H9 (cell line): ENCODE results near the gene ADAT2. TPM values are rescaled to one million over a fixed set of nuclear protein-coding genes. Genes with fewer than 3 reads are reported as not detected.

Source experiments
- DNase-seq: peaks from one replicate; pipeline ENCODE4 v3.0.0-alpha.2; 2017
- H2AFZ ChIP-seq: one replicate; pipeline ENCODE4 v1.6.1; 2013; ENCODE audit warnings: mild to moderate bottlenecking, low read length, control low read depth, moderate library complexity
- H2AK5ac ChIP-seq: 2 replicates; pipeline ENCODE4 v1.6.1; 2013; ENCODE audit warnings: low read length, control low read depth, mixed read lengths; ENCODE audit not compliant: insufficient read length
- H2BK120ac ChIP-seq: one replicate; pipeline ENCODE4 v1.6.1; 2013; ENCODE audit warnings: low read depth, mild to moderate bottlenecking, low read length, control low read depth, inconsistent platforms; ENCODE audit not compliant: poor library complexity, severe bottlenecking
- H2BK12ac ChIP-seq: 2 replicates; pipeline ENCODE4 v1.6.1; 2013; ENCODE audit warnings: low read length, control low read depth, mixed read lengths, low read depth; ENCODE audit not compliant: insufficient read length
- H2BK15ac ChIP-seq: 2 replicates; pipeline ENCODE4 v1.6.1; 2013; ENCODE audit warnings: low read depth, low read length, control low read depth
- H2BK20ac ChIP-seq: one replicate; pipeline ENCODE4 v1.6.1; 2013; ENCODE audit warnings: low read depth, mild to moderate bottlenecking, low read length, control low read depth, inconsistent platforms; ENCODE audit not compliant: poor library complexity, severe bottlenecking
- H2BK5ac ChIP-seq: 2 replicates; pipeline ENCODE4 v1.6.1; 2013; ENCODE audit warnings: low read length, control low read depth, mixed read lengths; ENCODE audit not compliant: insufficient read length
- H3K14ac ChIP-seq: 2 replicates; pipeline ENCODE4 v1.6.1; 2013; ENCODE audit warnings: low read length, control low read depth; ENCODE audit not compliant: insufficient read depth
- H3K18ac ChIP-seq: 2 replicates; pipeline ENCODE4 v1.6.1; 2013; ENCODE audit warnings: low read depth, mild to moderate bottlenecking, mixed read lengths, low read length, control low read depth; ENCODE audit not compliant: insufficient read length
- H3K23ac ChIP-seq: 2 replicates; pipeline ENCODE4 v1.6.1; 2013; ENCODE audit warnings: low read length, control low read depth, mixed read lengths, low read depth; ENCODE audit not compliant: insufficient read length
- H3K23me2 ChIP-seq: 2 replicates; pipeline ENCODE4 v1.6.1; 2013; ENCODE audit warnings: low read depth, mild to moderate bottlenecking, mixed read lengths, low read length, control low read depth; ENCODE audit not compliant: insufficient read length, poor library complexity, severe bottlenecking
- H3K27ac ChIP-seq: 2 replicates; pipeline ENCODE4 v1.5.1; 2013; ENCODE audit warnings: low read length, control low read depth, mixed read lengths, low read depth; ENCODE audit not compliant: insufficient read length
- H3K27me3 ChIP-seq: 2 replicates; pipeline ENCODE4 v1.6.1; 2013; ENCODE audit warnings: low read length, control low read depth, inconsistent platforms; ENCODE audit not compliant: insufficient read depth
- H3K4ac ChIP-seq: 2 replicates; pipeline ENCODE4 v1.6.1; 2013; ENCODE audit warnings: low read depth, mild to moderate bottlenecking, control low read depth, inconsistent platforms, low read length, moderate library complexity
- H3K4me1 ChIP-seq: 2 replicates; pipeline ENCODE4 v1.6.1; 2013; ENCODE audit warnings: low read length, control low read depth, inconsistent platforms; ENCODE audit not compliant: insufficient read depth
- H3K4me2 ChIP-seq: 2 replicates; pipeline ENCODE4 v1.6.1; 2013; ENCODE audit warnings: low read length, control low read depth, mixed read lengths; ENCODE audit not compliant: insufficient read length, insufficient read depth
- H3K56ac ChIP-seq: 2 replicates; pipeline ENCODE4 v1.6.1; 2013; ENCODE audit warnings: low read depth, mild to moderate bottlenecking, mixed read lengths, low read length, control low read depth; ENCODE audit not compliant: insufficient read length
- H3K79me1 ChIP-seq: 2 replicates; pipeline ENCODE4 v1.6.1; 2013; ENCODE audit warnings: low read depth, mild to moderate bottlenecking, moderate library complexity, low read length, control low read depth, inconsistent platforms; ENCODE audit not compliant: insufficient read depth, poor library complexity, severe bottlenecking
- H3K79me2 ChIP-seq: 2 replicates; pipeline ENCODE4 v1.6.1; 2013; ENCODE audit warnings: low read length, control low read depth, inconsistent platforms; ENCODE audit not compliant: insufficient read depth
- H3K9ac ChIP-seq: 2 replicates; pipeline ENCODE4 v1.6.1; 2013; ENCODE audit warnings: low read length, control low read depth, mixed read lengths; ENCODE audit not compliant: insufficient read length; ENCODE audit errors: extremely low read depth
- H3K9me3 ChIP-seq: one replicate; pipeline ENCODE4 v1.6.1; 2013; ENCODE audit warnings: low read depth, low read length, inconsistent platforms; ENCODE audit not compliant: control insufficient read depth
- H3T11ph ChIP-seq: one replicate; pipeline ENCODE4 v1.6.1; 2013; ENCODE audit warnings: mild to moderate bottlenecking, low read length, control low read depth, inconsistent platforms
- H4K20me1 ChIP-seq: one replicate; pipeline ENCODE4 v1.6.1; 2013; ENCODE audit not compliant: control insufficient read depth, insufficient read length, insufficient read depth
- H4K5ac ChIP-seq: 2 replicates; pipeline ENCODE4 v1.6.1; 2013; ENCODE audit warnings: low read depth, mild to moderate bottlenecking, mixed read lengths, low read length, control low read depth; ENCODE audit not compliant: insufficient read length
- H4K8ac ChIP-seq: replicated peaks from 2 replicates; pipeline ENCODE4 v1.6.1; 2013; ENCODE audit warnings: low read length, control low read depth, mixed read lengths, low read depth; ENCODE audit not compliant: insufficient read length
- H4K91ac ChIP-seq: 2 replicates; pipeline ENCODE4 v1.6.1; 2013; ENCODE audit warnings: low read depth, mild to moderate bottlenecking, moderate library complexity, mixed read lengths, low read length, control low read depth; ENCODE audit not compliant: insufficient read length
- H3K27ac Mint-ChIP-seq, 3 experiments: 2 replicates in 2 of 3; 3 replicates in 1 of 3; pipeline ENCODE4 v1.8.0; 2020 to 2021; ENCODE audit warnings: mixed read lengths in 3 of 3, mild to moderate bottlenecking in 1 of 3, moderate library complexity in 1 of 3
- H3K27me3 Mint-ChIP-seq: 2 replicates; pipeline ENCODE4 v1.8.0; 2021; ENCODE audit warnings: low read depth, mild to moderate bottlenecking, moderate library complexity, mixed read lengths
- H3K36me3 Mint-ChIP-seq, 3 experiments: 2 replicates in 2 of 3; 3 replicates in 1 of 3; pipeline ENCODE4 v1.8.0; 2020 to 2021; ENCODE audit warnings: low read depth in 3 of 3, mixed read lengths in 3 of 3; ENCODE audit not compliant: insufficient read depth in 1 of 3
- H3K4me1 Mint-ChIP-seq, 2 experiments: 2 replicates each; pipeline ENCODE4 v1.8.0; 2020; ENCODE audit warnings: mixed read lengths in 2 of 2
- H3K4me3 Mint-ChIP-seq, 2 experiments: 2 replicates in 1 of 2; 3 replicates in 1 of 2; pipeline ENCODE4 v1.8.0; 2020 to 2021; ENCODE audit warnings: mild to moderate bottlenecking in 2 of 2, mixed read lengths in 2 of 2, moderate library complexity in 1 of 2
- H3K9me3 Mint-ChIP-seq, 2 experiments: 2 replicates in 1 of 2; 3 replicates in 1 of 2; pipeline ENCODE4 v1.8.0; 2020; ENCODE audit warnings: mild to moderate bottlenecking in 2 of 2, mixed read lengths in 2 of 2, moderate library complexity in 1 of 2
- CTCF ChIP-seq: fragments of 200-600 bp; sonication (generic); conservative IDR thresholded peaks from 3 replicates; pipeline ENCODE4 v1.8.0; 2021; ENCODE audit warnings: antibody characterized with exemption, mild to moderate bottlenecking
- WGBS: extraction: QIAGEN DNeasy Blood & Tissue Kit; methylation state at CpG from one replicate; pipeline ENCODE4 v1.1.7; 2013; ENCODE audit warnings: missing lambda C conversion rate, low lambda C conversion rate, mixed read lengths; ENCODE audit not compliant: insufficient read length; ENCODE audit errors: extremely low coverage; 5-methylcytosine and 5-hydroxymethylcytosine counted together
- total RNA-seq: library from RNA; stranded (reverse); gene quantifications from 2 replicates; pipeline ENCODE4 v1.2.1, GENCODE V29; 2021

ADAT2 gene
- total RNA-seq, 1 experiment from 2014 or later, result 11.3 TPM

GRCh38 chr6:143486752-143487151 is 36.3 kb upstream of the ADAT2 start:
- Histone ChIP-seq H4K20me1 (no peaks in the 10 kb centered on the region), H2BK5ac (no peak overlapping the region), H3K23ac (no peak overlapping the region), H3K4me1 (no peaks in the 10 kb centered on the region), H3K9me3 (no peaks in the 10 kb centered on the region), H2AK5ac (no peak overlapping the region), H3K56ac (no peak overlapping the region), H2BK20ac (no peak overlapping the region), H3K27ac (no peak overlapping the region), H3K27me3 (no peaks in the 10 kb centered on the region), H3K14ac (no peak overlapping the region), H3K9ac (no peak overlapping the region), H3K79me2 (no peaks in the 10 kb centered on the region), H2BK12ac (no peak overlapping the region), H2AFZ (no peak overlapping the region), H2BK15ac (no peak overlapping the region), H4K8ac (no peak overlapping the region), H3K79me1 (no peaks in the 10 kb centered on the region), H2BK120ac (no peak overlapping the region), H4K5ac (no peak overlapping the region), H3K4me2 (no peak overlapping the region), H3K4ac (no peak overlapping the region), H4K91ac (no peak overlapping the region), H3T11ph (no peak overlapping the region), H3K18ac (no peak overlapping the region), H3K23me2 (no peaks in the 10 kb centered on the region)
- Mint-ChIP-seq H3K27ac (no peak overlapping the region), H3K36me3 (no peaks in the 10 kb centered on the region), H3K9me3 (no peaks in the 10 kb centered on the region), H3K27me3 (no peaks in the 10 kb centered on the region), H3K4me1 (no peaks in the 10 kb centered on the region), H3K4me3 (no peak overlapping the region)
- WGBS, result no CpG with 5 or more reads among the region's 3 CpGs
- no peak for TF ChIP-seq CTCF
- DNase-seq, result no peak
